Uterus (tissue), 2 donors: ENCODE data around the gene GBE1.

Source experiments
- POLR2A ChIP-seq, 2 donors: fragments of 450-650 bp; IDR thresholded peaks; one replicate each; pipeline ENCODE4 v1.6.1; 2016; ENCODE audit warnings: antibody characterized with exemption in 2 of 2, mild to moderate bottlenecking in 1 of 2, moderate library complexity in 1 of 2
- TF ChIP-seq, protein P1 (sequence below), 4 experiments: fragments of 200-600 bp in 2 of 4; fragments of 450-650 bp in 2 of 4; sonication (generic) in 2 of 4; IDR thresholded peaks; one replicate each; pipeline ENCODE4 v1.5.1; 2016 to 2019; ENCODE audit warnings: antibody characterized with exemption in 4 of 4, mild to moderate bottlenecking in 2 of 4, moderate library complexity in 1 of 4

DNA sequence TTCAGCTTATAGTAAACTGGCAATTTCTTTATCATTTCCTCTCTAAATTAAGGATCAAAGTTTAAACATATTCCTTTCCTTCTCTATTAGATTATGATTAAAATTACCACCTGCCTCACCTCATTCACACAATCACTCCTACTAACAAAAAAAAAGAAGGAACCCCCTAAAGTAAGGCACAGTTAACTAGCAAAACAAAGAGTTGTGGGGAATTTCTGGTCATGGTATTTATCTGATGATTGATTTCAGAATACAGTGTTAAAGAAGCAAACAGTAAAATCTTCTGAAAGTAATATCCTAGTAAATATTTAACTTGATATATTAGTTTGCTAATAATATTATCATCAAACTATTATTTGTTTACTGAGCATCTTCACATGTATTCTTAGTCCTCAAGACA, 8.8 kb downstream of the GBE1 start:
- TF ChIP-seq, protein P1, sequence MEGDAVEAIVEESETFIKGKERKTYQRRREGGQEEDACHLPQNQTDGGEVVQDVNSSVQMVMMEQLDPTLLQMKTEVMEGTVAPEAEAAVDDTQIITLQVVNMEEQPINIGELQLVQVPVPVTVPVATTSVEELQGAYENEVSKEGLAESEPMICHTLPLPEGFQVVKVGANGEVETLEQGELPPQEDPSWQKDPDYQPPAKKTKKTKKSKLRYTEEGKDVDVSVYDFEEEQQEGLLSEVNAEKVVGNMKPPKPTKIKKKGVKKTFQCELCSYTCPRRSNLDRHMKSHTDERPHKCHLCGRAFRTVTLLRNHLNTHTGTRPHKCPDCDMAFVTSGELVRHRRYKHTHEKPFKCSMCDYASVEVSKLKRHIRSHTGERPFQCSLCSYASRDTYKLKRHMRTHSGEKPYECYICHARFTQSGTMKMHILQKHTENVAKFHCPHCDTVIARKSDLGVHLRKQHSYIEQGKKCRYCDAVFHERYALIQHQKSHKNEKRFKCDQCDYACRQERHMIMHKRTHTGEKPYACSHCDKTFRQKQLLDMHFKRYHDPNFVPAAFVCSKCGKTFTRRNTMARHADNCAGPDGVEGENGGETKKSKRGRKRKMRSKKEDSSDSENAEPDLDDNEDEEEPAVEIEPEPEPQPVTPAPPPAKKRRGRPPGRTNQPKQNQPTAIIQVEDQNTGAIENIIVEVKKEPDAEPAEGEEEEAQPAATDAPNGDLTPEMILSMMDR (IDR thresholded peaks at IDR 0.05), result no peak
- no peak for TF ChIP-seq POLR2A (IDR thresholded peaks at IDR 0.05)
